Glutamatergic neuron (in vitro differentiated cells): Measurements from ENCODE around the gene RNPEPL1. TPM values are rescaled to one million over a fixed set of nuclear protein-coding genes. Genes with fewer than 3 reads are reported as not detected.

Source experiments
- DNase-seq: peaks from one replicate; pipeline ENCODE4 v3.0.0; 2022
- H3K27ac Mint-ChIP-seq: one replicate; pipeline ENCODE4 v1.8.0; 2020; ENCODE audit warnings: mild to moderate bottlenecking, mixed read lengths, inconsistent platforms; ENCODE audit not compliant: unreplicated experiment
- H3K27me3 Mint-ChIP-seq: one replicate; pipeline ENCODE4 v1.8.0; 2020; ENCODE audit warnings: mild to moderate bottlenecking, moderate library complexity, mixed read lengths, inconsistent platforms; ENCODE audit not compliant: unreplicated experiment
- H3K36me3 Mint-ChIP-seq: one replicate; pipeline ENCODE4 v1.8.0; 2020; ENCODE audit warnings: mild to moderate bottlenecking, mixed read lengths, inconsistent platforms; ENCODE audit not compliant: unreplicated experiment
- H3K4me1 Mint-ChIP-seq: one replicate; pipeline ENCODE4 v1.8.0; 2020; ENCODE audit warnings: mild to moderate bottlenecking, low read depth, mixed read lengths, inconsistent platforms; ENCODE audit not compliant: unreplicated experiment
- H3K4me3 Mint-ChIP-seq: one replicate; pipeline ENCODE4 v1.8.0; 2020; ENCODE audit warnings: mild to moderate bottlenecking, mixed read lengths, inconsistent platforms; ENCODE audit not compliant: unreplicated experiment
- H3K9me3 Mint-ChIP-seq: one replicate; pipeline ENCODE4 v1.8.0; 2020; ENCODE audit warnings: mild to moderate bottlenecking, moderate library complexity, mixed read lengths, inconsistent platforms; ENCODE audit not compliant: unreplicated experiment
- CTCF ChIP-seq: fragments of 200-600 bp; sonication (generic); IDR thresholded peaks from one replicate; pipeline ENCODE4 v1.5.0; 2021; ENCODE audit not compliant: partially characterized antibody, unreplicated experiment
- total RNA-seq: library from RNA; stranded (reverse); fragmentation: NEBNext Ultra II Directional; extraction: Animal tissue kit (Norgen Biotek cat#: 25700); gene quantifications from one replicate; pipeline ENCODE4 v1.2.1, GENCODE V29; 2021; ENCODE audit not compliant: unreplicated experiment

Gene RNPEPL1
- total RNA-seq, 1 donor from 2014 or later = 20.9 TPM

GRCh38 chr2:240628507-240628807 is 60.2 kb downstream of the RNPEPL1 start:
- DNase-seq = no peak
- H3K4me1 Mint-ChIP-seq = no peaks in the 10 kb centered on the region
- no peak for TF ChIP-seq CTCF
- peaks cover 6% of the 10 kb centered on the region for H3K27me3 Mint-ChIP-seq
- H3K36me3 Mint-ChIP-seq = peaks cover 6% of the 10 kb centered on the region
- H3K4me3 Mint-ChIP-seq = no peak overlapping the region
- H3K27ac Mint-ChIP-seq = no peak overlapping the region
- peaks cover 7% of the 10 kb centered on the region for H3K9me3 Mint-ChIP-seq

- Mint-ChIP-seq H3K9me3 (peaks cover 9% of the 10 kb centered on the region), H3K27ac (no peak overlapping the region), H3K4me3 (no peak overlapping the region), H3K27me3 (peaks cover 6% of the 10 kb centered on the region), H3K4me1 (no peaks in the 10 kb centered on the region), H3K36me3 (peaks cover 9% of the 10 kb centered on the region)
- TF ChIP-seq CTCF = no peak
- no peak for DNase-seq
These were observed 60.7 kb downstream of the RNPEPL1 start for GRCh38 chr2:240628808-240629618.

- Mint-ChIP-seq H3K4me1 (no peaks in the 10 kb centered on the region), H3K9me3 (peaks cover 12% of the 10 kb centered on the region), H3K27ac (no peak overlapping the region), H3K4me3 (no peak overlapping the region), H3K27me3 (peaks cover 6% of the 10 kb centered on the region), H3K36me3 (peaks cover 9% of the 10 kb centered on the region)
- TF ChIP-seq CTCF = no peak
- no peak for DNase-seq
These were observed 61.3 kb downstream of the RNPEPL1 start for GRCh38 chr2:240629619-240629967.

GRCh38 chr2:240629968-240630770 is 61.9 kb downstream of the RNPEPL1 start:
- no peak for TF ChIP-seq CTCF
- Mint-ChIP-seq H3K4me1 (no peaks in the 10 kb centered on the region), H3K36me3 (peaks cover 9% of the 10 kb centered on the region), H3K4me3 (no peak overlapping the region), H3K27me3 (peaks cover 6% of the 10 kb centered on the region), H3K9me3 (peaks cover 15% of the 10 kb centered on the region), H3K27ac (no peak overlapping the region)
- no peak for DNase-seq

Other genes with a start within 250 kb of the RNPEPL1 start
- gene GPC1, start 132.8 kb upstream of the RNPEPL1 start, total RNA-seq = 155 TPM
- 9.0 TPM for gene ANKMY1, start 10.5 kb upstream of the RNPEPL1 start, total RNA-seq
- 2.8 TPM for gene DUSP28, start 8.1 kb upstream of the RNPEPL1 start, total RNA-seq
- gene CAPN10, start 18.2 kb downstream of the RNPEPL1 start, total RNA-seq = 67.1 TPM
- 1.5 TPM for gene GPR35, start 57.0 kb downstream of the RNPEPL1 start, total RNA-seq
- not detected for gene AQP12B, start 114.4 kb downstream of the RNPEPL1 start, total RNA-seq
- gene AQP12A, start 123.4 kb downstream of the RNPEPL1 start, total RNA-seq = not detected